B cell (primary cell): ENCODE data around the gene FDX1. TPM values are rescaled to one million over a fixed set of nuclear protein-coding genes. Genes with fewer than 3 reads are reported as not detected.
"Not testable (repeated sequence)": the region's sequence is repeated elsewhere in the genome, so short reads cannot be mapped to it uniquely, and the experiment has no call there.

Experiments used
- ATAC-seq: fragments of 200-7000 bp; cut with Tn5 transposase; one replicate; pipeline ENCODE4 v1.10.0; 2021; ENCODE audit warnings: low read depth, mild to moderate bottlenecking, moderate number of reproducible peaks, moderate library complexity
- CTCF ChIA-PET: fragments of 350-600 bp; sonication (Branson Sonifier 250); formaldehyde crosslinking; loops from one replicate; lab custom pipeline; 2021; ENCODE audit warnings: antibody characterized with exemption, inconsistent platforms; lab: Charles Lee
- POLR2A ChIA-PET: fragments of 350-600 bp; sonication (Branson Sonifier 250); formaldehyde crosslinking; loops from one replicate; lab custom pipeline; 2021; ENCODE audit warnings: antibody characterized with exemption; lab: Charles Lee
- DNase-seq: peaks from one replicate; pipeline ENCODE4 v3.0.0; 2013
- H2AFZ ChIP-seq: 2 replicates; pipeline ENCODE4 v1.6.1; 2012; ENCODE audit warnings: mild to moderate bottlenecking, low read depth, low read length; ENCODE audit not compliant: insufficient read depth, poor library complexity, severe bottlenecking
- H3K27ac ChIP-seq, 2 donors: 1 replicate in 1 of 2; 2 replicates in 1 of 2; pipeline ENCODE4 v1.5.1; 2012 to 2013; ENCODE audit warnings: low read length in 2 of 2, mild to moderate bottlenecking in 2 of 2, moderate library complexity in 1 of 2
- H3K27me3 ChIP-seq, 4 experiments: fragments of 200-600 bp in 1 of 4; sonication (generic) in 1 of 4; replicated peaks in 1 of 4; 1 replicate in 2 of 4; 2 replicates in 2 of 4; pipeline versions ENCODE4 v1.6.1 to v1.7.0; 2013 to 2016; ENCODE audit warnings: low read length in 3 of 4, mild to moderate bottlenecking in 2 of 4, mixed read lengths in 1 of 4, moderate library complexity in 1 of 4; ENCODE audit not compliant: insufficient read depth in 4 of 4, control insufficient read depth in 3 of 4; ENCODE audit errors: control extremely low read depth in 1 of 4
- H3K36me3 ChIP-seq, 2 experiments: replicated peaks in 1 of 2; 1 replicate in 1 of 2; 2 replicates in 1 of 2; pipeline versions ENCODE4 v1.6.1 to v1.7.1; 2013; ENCODE audit warnings: low read length in 1 of 2; ENCODE audit not compliant: insufficient read depth in 2 of 2, control insufficient read depth in 1 of 2; ENCODE audit errors: control extremely low read depth in 1 of 2, extremely low read depth in 1 of 2
- H3K4me1 ChIP-seq, 2 donors: fragments of 200-600 bp in 1 of 2; sonication (generic) in 1 of 2; 1 replicate in 1 of 2; 2 replicates in 1 of 2; pipeline versions ENCODE4 v1.5.1 to v1.6.1; 2013 to 2017; ENCODE audit warnings: low read length in 2 of 2; ENCODE audit not compliant: control insufficient read depth in 2 of 2, insufficient read depth in 2 of 2
- H3K4me2 ChIP-seq: replicated peaks from 2 replicates; pipeline ENCODE3; 2012; ENCODE audit warnings: mild to moderate bottlenecking, low read depth, low read length; ENCODE audit not compliant: poor library complexity, severe bottlenecking
- H3K4me3 ChIP-seq, 5 experiments: fragments of 200-600 bp in 1 of 5; sonication (generic) in 1 of 5; 1 replicate in 3 of 5; 2 replicates in 2 of 5; pipeline versions ENCODE4 v1.5.1 to v1.7.0; 2011 to 2016; ENCODE audit warnings: low read length in 4 of 5, mild to moderate bottlenecking in 4 of 5, low read depth in 2 of 5, control low read depth in 1 of 5, moderate library complexity in 1 of 5; ENCODE audit not compliant: insufficient read depth in 1 of 5; ENCODE audit errors: control extremely low read depth in 1 of 5, extremely low read depth in 1 of 5
- H3K79me2 ChIP-seq: fragments of 200-600 bp; sonication (generic); one replicate; pipeline ENCODE4 v1.6.0; 2016; ENCODE audit warnings: low read length; ENCODE audit not compliant: control insufficient read depth, insufficient read depth
- H3K9ac ChIP-seq: fragments of 200-600 bp; sonication (generic); 2 replicates; pipeline ENCODE4 v1.6.1; 2017; ENCODE audit warnings: mild to moderate bottlenecking, low read length, moderate library complexity
- H3K9me3 ChIP-seq, 3 donors: one replicate each; pipeline versions ENCODE4 v1.6.1 to v1.7.1; 2013; ENCODE audit warnings: low read length in 2 of 3; ENCODE audit not compliant: control insufficient read depth in 2 of 3, insufficient read depth in 1 of 3; ENCODE audit errors: control extremely low read depth in 1 of 3
- H4K20me1 ChIP-seq: 2 replicates; pipeline ENCODE4 v1.6.0; 2012; ENCODE audit warnings: mild to moderate bottlenecking, low read length; ENCODE audit not compliant: insufficient read depth, control insufficient read depth, poor library complexity, severe bottlenecking
- H3K27ac Mint-ChIP-seq: one replicate; pipeline ENCODE4 v1.8.0; 2021; ENCODE audit warnings: mixed read lengths
- H3K27me3 Mint-ChIP-seq: one replicate; pipeline ENCODE4 v1.8.0; 2021; ENCODE audit warnings: mixed read lengths
- H3K4me1 Mint-ChIP-seq: one replicate; pipeline ENCODE4 v1.8.0; 2021; ENCODE audit warnings: mixed read lengths
- H3K4me3 Mint-ChIP-seq: one replicate; pipeline ENCODE4 v1.8.0; 2021; ENCODE audit warnings: mixed read lengths
- H3K9me3 Mint-ChIP-seq: one replicate; pipeline ENCODE4 v1.8.0; 2022; ENCODE audit warnings: mixed read lengths; ENCODE audit not compliant: insufficient read depth
- EZH2 ChIP-seq: IDR thresholded peaks from 2 replicates; pipeline ENCODE4 v1.6.1; 2012; ENCODE audit warnings: borderline replicate concordance, low read depth, mild to moderate bottlenecking, moderate library complexity, low read length; ENCODE audit not compliant: insufficient read depth, poor library complexity, severe bottlenecking
- WGBS: methylation state at CpG from one replicate; pipeline ENCODE4 v1.1.5; 2013; ENCODE audit warnings: missing lambda C conversion rate; ENCODE audit not compliant: insufficient coverage; 5-methylcytosine and 5-hydroxymethylcytosine counted together
- intact Hi-C: fragments of 100-400 bp; cut with micrococcal nuclease; formaldehyde crosslinking; loops from one replicate; pipeline ENCODE4 v1.10.0; 2022
- polyA plus RNA-seq: library from polyadenylated mRNA; depleted of rRNA; stranded (reverse); fragments of >200 nt; gene quantifications from 2 replicates; pipeline ENCODE4 v1.2.3, GENCODE V29; 2012
- total RNA-seq, 2 donors: library from RNA; stranded (reverse); fragments of 120-200 nt in 1 of 2; gene quantifications; 1 replicate in 1 of 2; 2 replicates in 1 of 2; pipeline versions ENCODE4 v1.2.3 to v1.2.4, GENCODE V29; 2013 to 2022
- TF ChIP-seq, protein P1 (sequence below): fragments of 200-600 bp; IDR thresholded peaks from one replicate; pipeline ENCODE4 v1.8.0; 2022; ENCODE audit warnings: antibody characterized with exemption, mild to moderate bottlenecking

FDX1 gene
- total and polyA plus RNA-seq, 2 donors (not counting 1 experiment from before 2014, with no cell fraction given), result 3.5 to 11.2 TPM

DNA sequence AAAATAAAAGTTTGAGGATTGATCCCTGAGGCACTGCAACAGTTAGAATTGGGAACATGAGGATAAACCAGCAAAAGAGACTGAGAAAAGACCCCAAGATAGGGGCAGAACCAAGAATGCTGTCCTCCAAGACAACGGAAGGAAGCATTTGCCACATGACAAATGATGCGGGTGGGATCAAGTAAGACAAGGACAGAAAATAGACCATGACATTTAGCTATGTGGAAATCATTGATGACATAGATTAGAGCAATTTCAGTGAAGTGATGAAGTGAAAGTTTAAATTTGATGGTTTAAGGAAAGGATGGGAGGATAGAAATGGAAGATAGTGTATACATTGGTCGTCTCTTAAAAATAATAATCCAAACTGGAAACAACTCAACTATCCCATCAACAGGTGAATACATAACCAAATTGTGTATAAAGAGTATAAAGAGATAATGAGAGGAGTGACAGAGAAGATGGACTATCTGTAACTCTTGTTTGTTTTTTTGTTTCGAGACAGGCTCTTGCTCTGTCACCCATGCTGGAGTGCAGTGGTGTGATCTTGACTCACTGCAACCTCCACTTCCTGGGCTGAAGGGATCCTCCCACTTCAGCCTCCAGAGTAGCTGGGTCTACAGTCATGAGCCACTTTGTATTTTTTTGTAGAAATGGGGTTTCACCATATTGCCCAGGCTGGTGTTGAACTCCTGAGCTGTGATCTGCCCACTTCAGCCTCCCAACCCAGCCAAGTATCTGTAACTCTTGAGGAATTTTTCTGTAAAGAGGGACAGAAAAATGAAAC lies 48.7 kb upstream of the FDX1 start:
- Histone ChIP-seq H3K4me2 (no peak overlapping the region), H3K79me2 (no peaks in the 10 kb centered on the region), H3K36me3 (no peaks in the 10 kb centered on the region), H2AFZ (no peak overlapping the region), H3K27ac (no peak overlapping the region), H3K9me3 (no peaks in the 10 kb centered on the region), H4K20me1 (no peaks in the 10 kb centered on the region), H3K4me1 (peaks cover 0 to 3% of the 10 kb centered on the region in 2 donors), H3K27me3 (peaks cover 0 to 3% (median 0%) of the 10 kb centered on the region in 4 experiments), H3K4me3 (no peak overlapping the region), H3K9ac (no peak overlapping the region)
- intact Hi-C loops, result no loop called here
- 100% methylated on average over 3 of the region's 4 CpGs for WGBS
- Mint-ChIP-seq H3K27ac (no peak overlapping the region), H3K27me3 (peaks cover 4% of the 10 kb centered on the region), H3K4me1 (no peaks in the 10 kb centered on the region), H3K4me3 (no peak overlapping the region), H3K9me3 (no peaks in the 10 kb centered on the region)
- no peak for ATAC-seq
- TF ChIP-seq EZH2, result no peak
- TF ChIP-seq, protein P1, sequence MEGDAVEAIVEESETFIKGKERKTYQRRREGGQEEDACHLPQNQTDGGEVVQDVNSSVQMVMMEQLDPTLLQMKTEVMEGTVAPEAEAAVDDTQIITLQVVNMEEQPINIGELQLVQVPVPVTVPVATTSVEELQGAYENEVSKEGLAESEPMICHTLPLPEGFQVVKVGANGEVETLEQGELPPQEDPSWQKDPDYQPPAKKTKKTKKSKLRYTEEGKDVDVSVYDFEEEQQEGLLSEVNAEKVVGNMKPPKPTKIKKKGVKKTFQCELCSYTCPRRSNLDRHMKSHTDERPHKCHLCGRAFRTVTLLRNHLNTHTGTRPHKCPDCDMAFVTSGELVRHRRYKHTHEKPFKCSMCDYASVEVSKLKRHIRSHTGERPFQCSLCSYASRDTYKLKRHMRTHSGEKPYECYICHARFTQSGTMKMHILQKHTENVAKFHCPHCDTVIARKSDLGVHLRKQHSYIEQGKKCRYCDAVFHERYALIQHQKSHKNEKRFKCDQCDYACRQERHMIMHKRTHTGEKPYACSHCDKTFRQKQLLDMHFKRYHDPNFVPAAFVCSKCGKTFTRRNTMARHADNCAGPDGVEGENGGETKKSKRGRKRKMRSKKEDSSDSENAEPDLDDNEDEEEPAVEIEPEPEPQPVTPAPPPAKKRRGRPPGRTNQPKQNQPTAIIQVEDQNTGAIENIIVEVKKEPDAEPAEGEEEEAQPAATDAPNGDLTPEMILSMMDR, result no peak
- ChIA-PET POLR2A (no interaction called here), CTCF (interaction anchor here (0.6 to 1.4 kb wide), 2 partner anchors 54 to 180 kb away, joined by 3 to 7 read pairs; no protein-coding TSS in a partner anchor)
- no peak for DNase-seq

GRCh38 chr11:110388231-110388630 lies 41.5 kb upstream of the FDX1 start:
- H3K36me3 ChIP-seq, CTCF ChIA-PET, POLR2A ChIA-PET, H3K4me1 Mint-ChIP-seq, H2AFZ ChIP-seq, H4K20me1 ChIP-seq, DNase-seq, H3K9me3 Mint-ChIP-seq, H3K79me2 ChIP-seq, H3K9ac ChIP-seq, H3K4me3 Mint-ChIP-seq, H3K4me2 ChIP-seq, H3K4me3 ChIP-seq, intact Hi-C loops, H3K27ac Mint-ChIP-seq, H3K4me1 ChIP-seq, ATAC-seq, H3K27me3 ChIP-seq, H3K27ac ChIP-seq, H3K9me3 ChIP-seq: not testable (repeated sequence)
- H3K27me3 Mint-ChIP-seq, result peaks cover 31% of the 10 kb centered on the region
- 100% methylated on average over 5 of the region's 9 CpGs for WGBS
